HuH-7.5 (cell line): Measurements from ENCODE around the gene MAP4K4.
"Not testable (repeated sequence)": the region's sequence is repeated elsewhere in the genome, so short reads cannot be mapped to it uniquely, and the experiment has no call there.

Source experiments
- DNase-seq: peaks from one replicate; pipeline ENCODE4 v3.0.0; 2011; ENCODE audit warnings: low spot score

MAP4K4 gene

GRCh38 chr2:101768556-101769220 is 71.2 kb downstream of the MAP4K4 start:
- no peak for DNase-seq

DNA sequence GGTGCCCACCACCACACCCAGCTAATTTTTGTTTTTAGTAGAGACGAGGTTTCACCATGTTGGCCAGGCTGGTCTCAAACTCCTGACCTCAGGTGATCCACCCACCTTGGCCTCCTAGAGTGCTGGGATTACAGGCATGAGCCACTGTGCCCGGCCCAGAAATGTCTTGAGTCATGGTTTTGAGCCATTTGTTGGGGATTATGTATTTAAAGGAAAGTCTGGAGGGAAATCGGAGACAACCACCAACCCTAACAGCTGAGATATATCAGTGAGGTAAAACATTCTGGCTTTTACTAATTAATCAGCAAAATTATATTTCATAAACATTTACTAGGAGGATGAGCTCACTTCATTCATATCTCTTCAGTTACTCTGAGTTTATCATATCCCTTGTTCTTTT is 72.2 kb downstream of the MAP4K4 start:
- DNase-seq, result not testable (repeated sequence)

DNA sequence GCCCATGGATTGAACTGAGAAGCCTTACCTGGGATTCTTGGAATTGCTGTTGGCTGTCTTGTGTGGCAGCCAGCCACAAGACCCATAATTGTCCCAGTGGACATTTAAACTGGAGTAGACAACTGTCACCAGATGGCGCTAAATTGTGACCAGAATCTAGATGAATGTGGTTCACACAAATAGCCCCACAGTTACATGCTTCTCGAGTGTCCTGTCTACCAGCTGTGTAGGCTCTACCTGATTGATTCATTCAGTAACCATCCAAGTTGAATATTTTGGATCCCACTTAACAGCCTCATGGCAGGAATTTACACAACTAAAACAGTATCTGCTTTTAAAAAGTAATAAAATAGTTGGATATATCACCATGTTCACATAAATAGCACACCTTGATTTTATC is 73.2 kb downstream of the MAP4K4 start:
- DNase-seq, result no peak

DNA sequence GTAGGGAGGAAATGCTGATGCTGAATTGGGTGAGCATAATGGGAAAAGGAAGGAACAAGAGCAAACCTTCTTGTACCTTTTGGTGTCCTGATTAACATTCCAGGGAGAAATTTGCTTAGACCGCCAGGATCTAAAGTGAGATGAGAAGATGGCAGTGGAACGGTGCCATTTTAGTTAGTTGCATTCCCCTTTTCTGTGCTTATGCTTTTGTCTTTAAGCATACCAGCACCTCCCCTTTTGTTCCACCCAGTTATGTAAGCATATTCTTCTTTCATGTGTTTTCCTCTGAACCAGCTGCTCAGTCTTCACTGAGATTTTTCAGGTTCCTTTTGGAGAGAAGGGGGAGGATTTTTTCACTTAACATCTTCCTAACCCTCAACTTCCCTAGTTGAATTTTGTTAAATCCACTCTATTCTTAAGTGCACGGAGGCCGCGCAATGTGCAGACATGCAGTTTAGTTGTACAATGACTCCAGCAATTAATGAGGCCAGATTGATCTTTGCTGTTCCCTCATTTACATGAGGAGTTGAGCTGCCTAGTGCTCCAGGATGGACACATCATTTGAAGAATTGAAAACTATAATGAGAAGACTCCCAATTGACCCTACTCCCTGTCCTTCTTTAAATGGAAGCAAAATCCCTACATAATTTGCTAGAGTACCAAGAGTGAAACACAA is 73.9 kb downstream of the MAP4K4 start:
- no peak for DNase-seq

GRCh38 chr2:101771910-101772321 is 74.4 kb downstream of the MAP4K4 start:
- DNase-seq, result no peak

GRCh38 chr2:101773137-101773536 is 75.6 kb downstream of the MAP4K4 start:
- no peak for DNase-seq

- DNase-seq, result not testable (repeated sequence)
Observed at GRCh38 chr2:101773961-101774360, 76.5 kb downstream of the MAP4K4 start.

GRCh38 chr2:101775092-101775491 is 77.6 kb downstream of the MAP4K4 start:
- no peak for DNase-seq

- no peak for DNase-seq
Observed at GRCh38 chr2:101775636-101776035, 78.1 kb downstream of the MAP4K4 start.

GRCh38 chr2:101776172-101777043 is 78.9 kb downstream of the MAP4K4 start:
- no peak for DNase-seq

DNA sequence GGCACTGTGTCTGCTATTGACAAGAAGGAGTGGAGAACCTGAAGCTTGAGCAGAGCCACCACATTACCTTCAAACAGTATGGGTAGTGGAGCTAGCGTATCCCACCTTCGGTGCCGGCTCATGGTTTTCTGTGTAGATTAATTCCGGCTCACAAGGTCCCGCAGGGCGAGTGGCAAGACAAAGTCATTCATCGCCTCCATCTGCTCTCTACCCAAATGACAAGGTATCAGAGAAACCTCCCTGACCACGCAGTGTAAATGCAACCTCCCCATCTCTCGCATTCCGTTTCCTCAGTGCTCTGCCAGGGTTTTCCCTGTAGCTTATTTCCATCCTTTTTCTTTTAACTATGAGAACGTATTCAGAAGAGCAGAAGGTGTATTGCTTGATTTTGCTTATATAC is 79.8 kb downstream of the MAP4K4 start:
- no peak for DNase-seq

DNA sequence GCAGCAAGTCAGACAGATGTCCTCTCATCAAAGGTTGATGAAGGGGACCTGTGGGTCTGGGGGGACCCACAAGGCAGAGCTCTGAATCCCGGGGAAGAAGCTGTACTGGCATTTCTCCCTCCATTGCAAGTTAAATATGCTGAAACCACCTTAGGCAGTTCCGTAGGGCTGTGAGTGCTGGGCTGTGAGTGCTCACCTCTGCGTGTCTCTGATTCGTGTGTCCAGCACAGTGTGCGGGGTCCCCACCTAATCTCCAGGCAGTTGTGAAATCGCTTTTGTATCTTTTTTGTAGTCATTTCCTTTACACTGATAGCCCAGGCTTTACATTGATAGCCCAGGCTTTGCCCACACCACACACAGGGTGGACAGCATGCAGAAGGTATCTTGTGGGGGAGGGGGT is 80.6 kb downstream of the MAP4K4 start:
- DNase-seq, result no peak

DNA sequence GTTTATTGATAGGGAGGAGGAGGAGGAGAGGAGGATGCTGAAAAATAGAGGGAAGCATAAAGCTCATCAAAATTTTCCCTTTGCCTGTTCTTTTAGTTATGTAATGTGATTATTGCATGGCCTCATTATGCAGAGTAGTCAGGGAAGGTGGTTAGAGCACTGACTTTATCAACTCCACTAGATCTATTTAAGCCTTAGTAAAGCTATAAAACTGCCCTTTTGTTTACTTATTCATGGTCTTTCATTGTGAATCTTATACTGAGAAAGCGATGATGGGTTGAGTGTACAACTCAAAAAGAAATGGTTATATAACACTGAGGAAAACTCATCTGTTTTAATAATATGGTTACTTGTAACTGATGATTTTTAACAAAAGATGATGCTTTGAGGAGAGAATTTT is 81.7 kb downstream of the MAP4K4 start:
- DNase-seq, result no peak

GRCh38 chr2:101779656-101780055 is 82.1 kb downstream of the MAP4K4 start:
- DNase-seq, result no peak

- DNase-seq, result no peak
Observed at GRCh38 chr2:101781326-101781725, 83.8 kb downstream of the MAP4K4 start.

GRCh38 chr2:101781791-101782426 is 84.4 kb downstream of the MAP4K4 start:
- DNase-seq, result no peak

DNA sequence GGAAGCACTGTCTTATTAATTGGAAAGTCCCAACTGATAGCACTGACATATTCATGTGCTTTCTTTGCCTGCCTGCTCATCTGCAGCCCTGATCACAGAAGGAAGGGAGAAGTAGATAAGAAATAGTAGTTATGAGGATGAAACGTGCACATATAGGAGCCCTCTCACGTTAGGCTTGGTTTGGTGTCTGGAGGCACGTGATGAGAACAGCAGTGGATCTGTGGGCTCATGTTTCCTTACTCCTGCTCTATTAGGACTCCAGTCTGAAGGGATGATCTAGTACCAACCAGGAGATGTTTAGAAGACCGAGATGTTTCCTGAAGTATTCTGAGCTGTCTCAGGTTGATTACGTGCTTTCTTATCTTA is 84.9 kb downstream of the MAP4K4 start:
- DNase-seq, result no peak

DNA sequence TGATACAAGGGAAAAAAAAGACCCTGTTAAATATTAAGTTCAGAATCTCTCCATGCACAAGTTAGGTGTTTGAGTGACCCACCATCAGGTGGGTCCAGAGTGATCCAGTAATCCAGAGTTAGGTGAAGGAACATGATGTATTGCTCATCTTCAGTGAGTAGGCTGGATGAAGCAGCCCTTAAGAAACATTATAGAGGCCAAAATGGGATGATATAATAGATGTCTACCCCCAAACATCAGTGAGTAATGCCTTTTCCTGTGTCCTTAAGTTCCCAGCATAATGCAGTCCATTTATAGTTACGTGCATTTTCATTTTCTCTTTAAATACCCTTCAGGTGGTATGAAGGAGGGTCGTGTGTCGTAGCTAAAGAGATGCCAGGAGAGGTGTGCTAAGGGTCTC is 89.6 kb downstream of the MAP4K4 start:
- DNase-seq, result no peak

- DNase-seq, result no peak
Observed at GRCh38 chr2:101788565-101788964, 91.1 kb downstream of the MAP4K4 start.

DNA sequence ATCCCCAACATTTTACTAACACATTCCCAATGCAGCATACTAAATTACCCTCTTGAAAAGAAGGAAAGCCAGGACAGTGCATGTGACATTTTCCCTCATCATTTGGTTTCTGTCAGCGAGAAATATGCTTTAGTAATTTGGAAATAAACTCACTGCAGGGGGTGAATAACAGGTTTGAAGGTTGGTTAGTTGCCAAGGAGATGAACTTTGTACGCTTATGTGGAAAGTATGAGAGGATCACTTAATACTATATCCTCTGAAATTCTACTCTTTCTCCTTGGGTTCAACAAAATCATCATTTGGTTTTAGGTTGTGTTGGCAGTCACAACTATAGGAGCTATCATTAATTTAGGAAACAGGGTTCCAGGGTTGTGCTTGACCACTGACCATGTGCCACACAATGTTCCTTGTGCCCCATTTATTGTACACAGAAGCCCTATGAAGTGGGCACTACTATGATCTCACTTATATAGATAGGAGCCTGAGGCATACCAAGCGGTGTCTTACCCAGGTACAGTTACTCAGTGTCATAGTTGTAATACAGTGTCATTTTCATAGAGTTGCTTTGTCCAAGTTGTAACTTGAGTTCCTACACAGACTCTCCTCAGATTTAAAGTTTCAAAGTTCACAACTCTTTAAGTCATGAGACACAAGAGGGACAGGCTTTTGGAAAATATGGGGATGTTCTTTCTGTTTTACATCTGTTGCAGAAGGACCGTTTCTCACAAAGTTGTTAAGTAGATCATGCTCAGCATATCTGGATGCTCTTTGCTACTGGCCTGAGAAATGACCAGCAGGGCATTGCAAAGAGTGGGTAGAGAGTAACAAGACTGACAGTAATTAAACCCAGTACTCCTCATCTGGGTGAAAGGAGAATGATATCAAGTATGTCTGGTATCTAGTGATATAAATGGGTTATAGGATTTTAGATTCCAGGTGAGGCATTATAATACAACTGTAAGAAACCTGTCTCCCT is 91.8 kb downstream of the MAP4K4 start:
- DNase-seq, result no peak

DNA sequence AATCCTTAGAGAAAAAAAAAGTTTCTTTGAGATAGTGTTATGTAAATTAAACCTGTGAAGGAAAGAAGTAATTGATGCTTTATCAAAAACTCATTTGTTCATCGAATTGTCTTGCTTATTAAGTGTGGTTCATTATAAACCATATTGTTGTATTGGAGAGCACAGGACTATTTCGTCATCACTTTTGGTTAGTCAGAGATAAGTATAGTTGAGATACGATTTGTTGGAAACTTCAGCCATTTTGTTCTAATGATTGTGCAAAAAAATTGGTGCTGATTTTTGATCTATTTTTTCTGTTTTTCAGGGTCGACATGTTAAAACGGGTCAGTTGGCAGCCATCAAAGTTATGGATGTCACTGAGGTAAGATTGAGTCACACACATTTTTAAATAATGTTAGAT is 92.9 kb downstream of the MAP4K4 start:
- no peak for DNase-seq
